ENCODE measurements around the gene METTL25.

GRCh38 chr12:82475211-82475610 lies 116.9 kb downstream of the METTL25 start:
- TF ChIP-seq EZH2 (optimal IDR thresholded peaks at IDR 0.05; ENCODE audit: low read depth, low read length) (no peak), EZH2phosphoT487 (IDR thresholded peaks at IDR 0.05; ENCODE audit: low read length) (no peak)
- TF ChIP-seq, protein P1, sequence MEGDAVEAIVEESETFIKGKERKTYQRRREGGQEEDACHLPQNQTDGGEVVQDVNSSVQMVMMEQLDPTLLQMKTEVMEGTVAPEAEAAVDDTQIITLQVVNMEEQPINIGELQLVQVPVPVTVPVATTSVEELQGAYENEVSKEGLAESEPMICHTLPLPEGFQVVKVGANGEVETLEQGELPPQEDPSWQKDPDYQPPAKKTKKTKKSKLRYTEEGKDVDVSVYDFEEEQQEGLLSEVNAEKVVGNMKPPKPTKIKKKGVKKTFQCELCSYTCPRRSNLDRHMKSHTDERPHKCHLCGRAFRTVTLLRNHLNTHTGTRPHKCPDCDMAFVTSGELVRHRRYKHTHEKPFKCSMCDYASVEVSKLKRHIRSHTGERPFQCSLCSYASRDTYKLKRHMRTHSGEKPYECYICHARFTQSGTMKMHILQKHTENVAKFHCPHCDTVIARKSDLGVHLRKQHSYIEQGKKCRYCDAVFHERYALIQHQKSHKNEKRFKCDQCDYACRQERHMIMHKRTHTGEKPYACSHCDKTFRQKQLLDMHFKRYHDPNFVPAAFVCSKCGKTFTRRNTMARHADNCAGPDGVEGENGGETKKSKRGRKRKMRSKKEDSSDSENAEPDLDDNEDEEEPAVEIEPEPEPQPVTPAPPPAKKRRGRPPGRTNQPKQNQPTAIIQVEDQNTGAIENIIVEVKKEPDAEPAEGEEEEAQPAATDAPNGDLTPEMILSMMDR (IDR thresholded peaks at IDR 0.05; ENCODE audit: low read length) = no peak
